ENCODE measurements around the gene LARGE1. TPM values are rescaled to one million over a fixed set of nuclear protein-coding genes. Genes with fewer than 3 reads are reported as not detected.

Gene LARGE1
- 13.9 and 14.6 TPM in 2 replicates for polyA plus RNA-seq (2014; cell fraction: cytosol; rRNA removed)
- polyA plus RNA-seq (2014; cell fraction: nucleus; rRNA removed) = 9.5 and 10.4 TPM in 2 replicates

DNA sequence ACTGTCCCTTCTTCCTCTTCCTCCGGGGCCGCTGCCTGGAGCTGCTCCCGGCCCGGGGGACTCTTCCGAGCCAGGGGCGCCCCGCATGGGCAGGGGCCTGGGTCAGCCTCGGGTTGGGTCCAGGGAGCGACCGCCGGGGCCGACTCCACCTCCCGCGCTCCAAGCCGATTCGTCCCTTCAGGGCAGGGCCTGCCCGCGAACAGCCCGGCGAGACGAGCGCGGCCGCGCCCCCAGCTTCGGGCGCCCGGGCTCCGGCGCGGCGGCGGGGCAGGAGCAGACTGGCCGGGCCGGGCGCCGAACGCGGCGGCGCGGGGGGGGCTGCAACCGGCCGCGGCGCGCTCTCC lies at the start of gene LARGE1:
LARGE1 (minus strand) TSS at position 280 of the 344 bp plus-strand sequence.
- DNase-seq (ENCODE audit: low spot score) = no peak

DNA sequence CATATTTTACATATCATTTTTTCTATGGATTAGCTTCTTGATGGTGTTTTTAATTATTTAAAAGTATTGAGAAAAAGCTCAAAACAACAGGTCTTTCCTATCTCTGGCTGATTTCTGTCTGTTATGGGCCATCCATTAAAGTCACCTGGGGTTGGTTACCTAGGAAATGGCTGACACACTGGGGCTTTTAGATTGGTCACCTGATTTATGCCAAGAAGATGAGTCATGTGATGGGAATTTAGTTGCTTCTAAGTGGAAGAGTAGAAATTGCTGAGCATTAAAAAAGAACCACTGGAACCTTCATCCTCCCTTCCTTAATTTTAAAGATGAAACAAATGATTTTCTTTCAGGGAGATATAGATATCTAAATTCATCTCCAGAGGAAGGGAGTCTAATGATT lies 48.8 kb upstream of the LARGE1 start:
- DNase-seq (ENCODE audit: low spot score) = no peak

DNA sequence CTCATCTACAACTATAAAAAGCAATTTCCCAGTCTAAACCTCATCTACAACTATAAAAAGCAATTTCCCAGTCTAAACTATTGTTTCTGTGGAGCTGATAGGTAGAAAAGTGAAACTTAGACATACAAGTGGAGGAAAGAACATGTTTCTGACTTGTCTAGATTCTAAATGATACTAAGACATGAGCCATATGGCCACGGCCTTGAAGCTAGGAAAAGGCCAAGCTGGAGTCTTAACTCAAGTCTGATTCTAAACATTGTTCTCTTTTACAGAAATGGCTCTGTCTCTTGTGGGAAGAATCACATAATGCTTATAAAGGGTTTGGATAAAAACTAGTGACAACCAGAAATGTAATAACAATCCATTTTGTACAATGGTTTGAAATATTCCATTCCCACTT lies 43.8 kb upstream of the LARGE1 start:
- DNase-seq (ENCODE audit: low spot score) = no peak

DNA sequence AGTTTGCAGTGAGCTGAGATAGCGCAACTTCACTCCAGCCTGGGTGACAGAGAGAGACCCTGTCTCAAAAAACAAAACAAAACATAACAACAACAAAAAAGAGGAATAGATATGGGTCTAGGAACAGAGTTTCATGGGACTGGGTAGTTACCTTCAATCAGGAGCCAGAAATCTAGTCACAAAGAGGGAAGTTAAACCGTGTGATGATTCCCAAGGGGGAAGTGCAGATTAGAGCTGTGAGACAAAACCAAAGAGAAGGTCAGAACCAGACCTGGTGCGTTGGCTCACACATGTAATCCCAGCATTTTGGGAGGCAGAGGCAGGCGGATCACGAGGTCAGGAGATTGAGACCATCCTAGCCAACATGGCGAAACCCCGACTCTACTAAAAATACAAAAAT lies 42.1 kb upstream of the LARGE1 start:
- DNase-seq (ENCODE audit: low spot score) = no peak

DNA sequence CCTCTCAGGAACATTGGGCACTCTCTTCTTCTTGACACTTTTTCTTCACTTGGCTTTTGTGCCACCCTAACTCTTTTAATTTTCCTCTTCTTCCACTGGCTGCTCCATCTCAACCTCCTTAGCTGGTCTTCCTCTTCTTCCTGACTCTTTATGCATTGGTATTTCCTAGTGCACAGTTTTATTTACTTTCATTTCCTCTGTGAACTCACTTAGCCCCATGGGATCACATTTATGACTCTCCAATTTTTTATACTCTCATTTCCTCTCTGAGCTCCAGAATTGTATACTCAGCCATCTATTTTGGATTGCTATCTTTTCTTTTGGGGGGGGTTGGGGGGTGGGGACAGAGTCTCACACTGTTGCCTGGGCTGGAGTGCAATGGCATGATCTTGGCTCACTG lies 38.5 kb upstream of the LARGE1 start:
- no peak for DNase-seq (ENCODE audit: low spot score)

DNA sequence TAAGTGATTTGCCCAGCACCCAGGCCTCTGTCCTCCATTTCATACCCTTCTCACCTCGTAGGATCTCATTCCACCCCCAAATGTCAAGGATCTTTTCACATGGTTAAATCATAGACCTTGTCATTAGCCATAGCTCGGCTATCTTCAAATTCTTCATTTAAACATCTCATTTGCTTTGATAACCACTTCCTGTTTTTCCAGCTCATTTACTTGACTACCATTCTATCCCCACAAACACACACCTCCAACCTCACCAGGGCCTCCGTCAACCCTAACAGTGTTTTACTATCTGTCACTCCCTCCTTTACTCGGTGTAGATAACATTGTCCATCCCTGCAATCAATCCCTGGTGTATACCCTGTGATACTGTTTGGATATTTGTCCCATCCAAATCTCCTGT lies 36.8 kb upstream of the LARGE1 start:
- no peak for DNase-seq (ENCODE audit: low spot score)

DNA sequence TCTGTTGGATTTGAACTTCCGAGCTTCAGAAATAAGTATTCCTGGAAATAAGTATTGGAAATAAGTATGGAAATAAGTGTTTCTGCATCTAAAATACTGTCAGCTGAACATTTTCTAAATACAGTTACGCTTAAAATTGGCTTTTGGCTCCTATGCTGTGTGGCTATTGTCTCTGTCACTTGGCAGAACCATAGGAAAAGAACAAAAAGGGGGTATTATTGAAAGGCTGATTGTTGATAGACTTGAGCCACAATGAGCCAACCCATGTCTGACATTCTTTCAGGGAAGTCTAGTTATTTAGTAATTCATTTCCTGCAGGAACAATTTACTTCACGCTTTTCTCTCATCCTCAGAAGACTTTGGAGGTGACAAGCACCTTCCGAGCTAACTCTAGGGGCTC lies 32.5 kb upstream of the LARGE1 start:
- no peak for DNase-seq (ENCODE audit: low spot score)

DNA sequence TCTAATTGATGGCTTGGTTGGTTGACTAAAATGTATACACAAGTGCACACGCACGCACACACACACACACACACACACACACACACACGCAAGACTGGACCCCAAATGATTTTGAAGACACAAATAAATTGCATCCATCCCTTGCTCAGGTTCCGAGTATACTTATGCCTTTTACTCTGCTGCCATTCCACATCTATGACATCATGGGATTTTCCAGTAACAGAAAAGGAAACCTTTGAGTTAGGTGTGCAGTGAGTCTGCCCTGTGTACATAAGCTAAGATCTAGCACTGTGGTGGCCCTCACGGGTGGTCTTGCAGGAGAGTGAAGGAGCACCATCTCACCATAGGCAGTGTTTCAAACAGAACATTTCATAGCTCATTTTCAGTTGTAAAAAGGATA lies 20.5 kb upstream of the LARGE1 start:
- no peak for DNase-seq (ENCODE audit: low spot score)

DNA sequence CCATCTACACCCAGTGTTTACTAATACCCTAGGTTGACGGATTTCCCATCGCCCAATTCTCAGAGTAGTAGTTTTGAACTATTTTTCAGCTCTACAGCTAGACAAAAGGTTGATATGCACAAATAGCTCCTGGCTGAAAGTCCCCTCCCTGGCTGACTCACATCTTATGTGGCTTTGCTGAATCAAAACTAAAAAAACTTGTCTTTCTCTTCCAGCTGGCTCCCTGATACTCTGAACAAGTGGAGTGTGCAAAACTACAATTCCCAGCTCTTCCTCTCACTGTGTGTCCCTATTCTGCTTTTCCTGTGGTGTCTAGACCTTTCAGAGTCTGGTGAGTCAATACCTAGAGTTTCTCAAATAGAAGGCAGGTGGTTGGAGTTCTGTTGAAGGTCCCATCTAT lies 12.7 kb upstream of the LARGE1 start:
- no peak for DNase-seq (ENCODE audit: low spot score)

DNA sequence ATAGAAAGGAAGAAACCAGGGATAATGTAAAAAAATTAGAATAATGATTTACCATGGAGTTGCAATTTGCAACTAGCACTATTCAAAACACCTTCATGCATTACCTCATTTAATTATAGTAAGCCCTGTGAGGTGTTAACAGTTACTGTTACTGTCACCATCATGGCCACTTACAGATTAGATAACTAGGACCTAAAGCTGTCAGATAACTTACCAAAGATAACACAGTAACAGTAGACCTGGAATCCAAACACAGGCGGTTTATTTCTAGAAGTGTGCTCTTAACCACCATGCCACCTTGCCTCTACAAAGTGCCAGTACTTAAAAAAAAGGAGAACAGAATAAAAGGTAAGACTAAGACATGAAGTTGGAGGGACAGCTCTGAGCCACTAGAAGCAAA lies 11.1 kb upstream of the LARGE1 start:
- DNase-seq (ENCODE audit: low spot score) = no peak

DNA sequence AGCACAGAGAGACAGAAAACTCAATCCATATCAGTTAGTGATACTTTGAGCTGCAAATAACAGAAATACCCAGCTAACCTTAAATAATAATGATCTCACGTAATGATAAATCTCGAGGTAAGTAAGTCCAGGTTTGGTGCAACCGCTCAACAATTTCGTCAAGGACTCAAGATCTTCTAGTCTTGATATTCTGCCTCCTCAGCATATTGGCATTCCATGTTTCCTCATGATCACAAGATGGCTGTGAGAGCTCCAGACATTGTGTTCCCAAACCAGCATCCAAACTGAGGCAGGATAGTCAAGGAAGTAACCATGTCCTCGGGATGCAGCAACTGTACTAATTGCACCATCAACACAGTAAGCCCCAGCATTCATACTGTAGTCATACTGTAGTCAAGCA lies 7.5 kb upstream of the LARGE1 start:
- no peak for DNase-seq (ENCODE audit: low spot score)

DNA sequence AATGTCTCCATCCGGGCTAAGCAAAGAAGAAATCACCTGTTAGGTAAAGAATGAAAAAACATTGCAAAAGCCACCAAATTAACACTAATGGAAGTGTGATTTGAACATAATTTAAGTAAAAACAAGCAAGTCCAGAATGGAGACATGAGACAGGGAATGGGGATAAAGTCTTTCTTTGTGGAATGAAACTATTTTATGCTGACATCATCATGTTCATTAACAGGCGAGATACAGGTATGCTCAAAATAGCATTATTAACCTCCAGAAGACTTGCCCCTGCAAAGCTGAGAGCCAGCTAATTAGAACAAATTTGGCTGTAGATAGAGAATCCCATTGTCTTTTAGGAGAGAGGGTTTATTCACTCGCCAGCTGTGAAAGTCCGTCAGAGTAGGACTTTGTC lies 4.9 kb upstream of the LARGE1 start:
- DNase-seq (ENCODE audit: low spot score) = no peak

DNA sequence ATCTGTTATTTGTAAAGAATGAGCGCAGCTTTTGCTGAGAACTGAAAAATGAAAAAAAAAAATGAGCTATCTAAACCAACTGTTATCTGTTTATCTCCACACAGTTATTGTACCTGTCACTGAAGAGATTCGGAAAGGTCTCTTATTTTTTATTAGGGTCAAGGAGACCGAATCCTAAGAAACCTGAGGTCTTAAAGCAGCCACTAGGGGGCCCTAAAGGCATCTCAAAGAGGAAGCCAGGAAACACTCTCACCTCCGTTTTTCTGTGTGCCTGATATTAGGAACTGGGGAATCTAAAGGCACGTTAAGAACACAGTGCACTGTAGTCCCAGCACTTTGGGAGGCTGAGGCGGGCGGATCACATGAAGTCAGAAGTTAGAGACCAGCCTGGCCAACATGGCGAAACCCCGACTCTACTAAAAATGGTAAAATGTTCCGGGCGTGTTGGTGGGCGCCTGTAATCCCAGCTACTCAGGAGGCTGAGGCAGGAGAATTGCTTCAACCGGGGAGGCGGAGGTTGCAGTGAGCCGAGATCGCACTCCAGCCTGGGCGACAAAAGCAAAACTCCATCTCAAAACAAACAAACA lies 3.5 kb upstream of the LARGE1 start:
- peak; percentile 83 for DNase-seq (ENCODE audit: low spot score)

DNA sequence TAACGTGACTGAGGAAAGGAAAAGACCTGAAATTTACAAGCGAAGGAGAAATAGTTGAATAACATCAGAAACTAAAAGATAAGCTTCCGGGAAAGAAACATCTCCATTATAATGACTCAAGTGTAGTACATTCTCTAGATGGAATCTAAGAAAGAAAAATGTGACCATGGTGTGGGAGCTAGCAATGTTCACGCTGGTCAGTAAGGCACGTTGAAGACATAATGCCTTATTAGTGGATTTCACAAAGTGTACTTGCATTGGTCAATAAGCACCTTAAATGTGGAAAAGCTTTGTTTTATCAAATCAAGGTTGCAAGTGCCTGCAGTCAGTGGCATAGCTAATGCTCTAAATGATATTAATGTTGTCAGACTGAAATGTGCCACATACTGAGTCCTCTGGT lies 2.8 kb upstream of the LARGE1 start:
- DNase-seq (ENCODE audit: low spot score) = no peak

DNA sequence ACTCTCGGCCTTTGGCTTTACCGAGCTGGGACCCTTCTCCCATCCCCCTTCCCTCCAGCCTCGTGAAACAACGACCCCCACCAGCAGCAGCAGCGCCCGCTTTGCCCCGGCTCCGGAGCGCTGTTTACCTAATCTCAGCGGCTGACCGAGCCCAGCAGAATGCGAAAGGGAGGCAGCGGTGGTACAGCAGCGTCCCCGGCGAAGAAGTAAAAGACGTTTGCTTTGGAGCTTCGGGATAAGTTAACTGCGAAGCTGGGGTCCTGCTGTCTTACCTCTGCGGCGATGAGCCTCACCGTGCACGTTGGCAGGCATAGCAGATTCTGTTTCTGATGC lies 2.0 kb upstream of the LARGE1 start:
- DNase-seq (ENCODE audit: low spot score) = peak; percentile 69

DNA sequence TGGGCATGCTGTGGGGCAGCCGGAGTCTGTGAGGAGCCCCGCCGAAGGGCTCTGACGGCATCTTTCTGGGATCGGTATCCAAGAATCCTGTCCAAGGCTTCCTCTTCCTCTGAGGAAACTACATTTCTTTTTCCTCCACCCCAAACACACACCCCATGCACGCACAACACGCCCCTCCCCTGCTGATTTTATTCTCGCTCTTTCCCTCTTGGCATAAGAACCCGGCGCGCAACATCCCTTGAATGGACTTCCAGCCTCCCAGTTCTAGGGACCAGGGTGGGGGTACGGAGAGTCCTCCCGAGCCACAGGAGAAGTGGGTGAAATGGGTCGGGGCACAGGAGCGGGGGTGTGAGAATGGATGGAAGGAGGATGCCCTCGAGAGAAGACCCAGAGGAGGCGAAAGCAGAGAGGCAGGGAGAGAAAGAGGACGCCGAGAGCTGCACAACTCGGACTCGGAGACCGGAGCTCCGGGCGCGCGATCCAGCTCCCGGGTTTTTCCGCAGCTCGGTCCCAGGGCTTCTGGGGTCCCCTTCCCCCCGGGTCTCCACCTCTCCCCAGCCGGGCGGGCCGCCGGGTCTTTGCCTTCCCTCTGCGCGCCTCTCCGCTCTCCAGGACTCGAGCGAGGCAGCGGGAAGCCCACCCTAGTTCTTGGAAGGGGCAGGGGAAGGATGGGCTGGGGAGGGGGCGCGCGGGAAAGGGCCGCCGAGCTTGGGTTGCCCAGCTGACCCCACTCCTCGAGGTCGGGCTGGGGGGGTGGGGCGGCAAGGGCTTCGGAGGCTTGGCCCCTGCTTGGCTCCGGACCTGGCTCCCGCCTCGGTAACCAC lies 1.5 kb upstream of the LARGE1 start:
- peak; percentile 85 for DNase-seq (ENCODE audit: low spot score)

DNA sequence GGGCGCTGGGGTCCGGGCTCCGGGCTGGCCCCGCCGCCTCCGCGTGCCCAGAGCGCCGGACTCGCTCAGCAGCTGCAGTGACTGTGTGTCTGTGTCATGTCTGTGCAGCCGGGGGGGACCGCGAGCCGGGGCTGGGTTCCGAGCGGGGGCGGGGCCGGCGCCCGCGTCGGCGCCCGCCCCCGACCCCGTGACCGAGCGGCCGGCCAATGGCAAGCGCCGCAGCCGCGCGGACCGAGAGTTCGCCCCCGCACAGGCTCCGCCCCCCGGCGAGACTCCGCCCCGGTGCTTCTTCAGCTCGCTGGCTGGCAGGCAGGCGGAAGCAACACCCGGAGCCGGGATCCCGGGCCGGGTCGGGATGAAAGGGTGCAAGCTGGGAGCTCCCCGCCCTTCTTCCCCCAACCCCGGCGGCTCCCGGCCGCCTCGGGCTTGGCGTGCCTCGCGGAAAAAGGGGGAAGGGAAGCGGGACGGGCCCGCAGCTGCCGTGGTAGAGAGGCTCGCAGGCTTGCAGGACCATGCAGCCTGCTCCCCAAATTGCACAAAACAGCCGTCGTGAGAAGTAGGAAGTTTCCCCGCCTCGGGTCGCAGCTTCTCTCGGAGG lies 750 bp upstream of the LARGE1 start:
- DNase-seq (ENCODE audit: low spot score) = peak; percentile 95

DNA sequence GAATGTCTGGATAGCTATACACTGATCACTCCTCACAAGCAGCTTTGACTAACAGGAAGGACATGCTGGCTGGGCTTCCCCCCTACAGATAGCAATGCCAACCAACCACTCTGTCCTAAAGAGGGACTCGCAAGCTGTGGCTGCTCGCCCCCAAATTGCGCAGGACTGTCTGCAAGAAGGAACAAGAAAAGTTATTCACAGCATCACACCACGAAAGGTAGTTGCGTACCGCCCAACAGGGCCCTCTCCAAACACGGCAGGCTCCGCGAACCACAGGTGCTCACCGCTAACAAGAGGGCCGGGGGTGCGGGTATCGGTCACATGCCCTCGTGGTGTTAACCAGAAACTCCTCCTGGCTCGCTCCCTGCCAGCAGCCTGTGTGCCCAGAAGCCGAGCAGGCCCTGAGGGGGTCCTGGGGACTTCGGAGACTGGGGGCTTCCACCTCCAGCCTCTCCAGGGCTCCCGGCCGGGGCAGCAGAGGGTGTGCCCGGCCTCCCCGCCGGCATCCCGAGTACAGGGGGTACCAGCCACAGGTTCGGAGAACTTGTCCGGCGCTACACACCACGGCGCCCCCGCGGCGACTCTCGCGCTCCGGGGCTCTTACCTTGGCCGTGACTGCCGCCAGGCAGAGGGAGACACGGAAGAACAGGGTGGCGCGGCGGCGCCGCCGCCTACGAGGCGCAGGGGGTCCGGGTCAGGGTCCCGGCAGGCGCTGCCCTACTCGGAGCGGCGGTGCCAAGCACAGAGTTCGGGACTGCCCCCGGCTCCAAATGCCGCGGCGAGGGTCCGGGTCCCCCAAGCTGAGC lies 682 bp downstream of the LARGE1 start:
- DNase-seq (ENCODE audit: low spot score) = peak; percentile 27

DNA sequence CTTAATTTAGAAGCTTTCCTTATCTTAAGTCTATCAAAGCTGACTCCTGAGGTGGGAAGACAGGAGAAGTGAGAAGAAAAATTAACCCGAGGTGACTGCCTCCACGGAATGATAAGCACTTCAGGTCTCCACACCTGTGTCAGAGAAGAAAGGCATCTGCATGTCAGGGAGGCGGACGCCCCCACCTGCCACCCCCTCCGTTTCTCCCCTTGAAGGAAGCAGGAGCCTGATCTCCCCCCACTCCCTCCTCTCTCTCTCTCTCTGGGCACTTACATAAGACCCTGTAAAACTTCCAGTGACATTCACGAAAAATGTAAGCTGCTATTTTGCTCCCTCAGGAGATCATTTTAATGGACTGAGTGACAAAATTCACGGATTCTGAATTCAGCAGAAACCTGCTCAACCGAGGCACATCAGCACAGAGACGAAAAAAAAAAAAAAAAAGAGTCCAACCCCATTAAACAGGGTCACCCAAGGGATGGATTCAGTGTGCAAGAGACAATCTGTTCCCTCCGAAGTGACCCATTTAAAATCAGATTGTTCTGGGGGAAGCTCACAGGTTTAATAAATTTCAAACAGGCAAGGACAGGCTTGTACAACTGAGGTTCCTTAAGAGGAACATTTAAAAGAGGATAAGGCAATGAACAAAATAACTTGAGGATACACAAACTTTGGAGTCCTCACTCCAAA lies 1.5 kb downstream of the LARGE1 start:
- DNase-seq (ENCODE audit: low spot score) = no peak

DNA sequence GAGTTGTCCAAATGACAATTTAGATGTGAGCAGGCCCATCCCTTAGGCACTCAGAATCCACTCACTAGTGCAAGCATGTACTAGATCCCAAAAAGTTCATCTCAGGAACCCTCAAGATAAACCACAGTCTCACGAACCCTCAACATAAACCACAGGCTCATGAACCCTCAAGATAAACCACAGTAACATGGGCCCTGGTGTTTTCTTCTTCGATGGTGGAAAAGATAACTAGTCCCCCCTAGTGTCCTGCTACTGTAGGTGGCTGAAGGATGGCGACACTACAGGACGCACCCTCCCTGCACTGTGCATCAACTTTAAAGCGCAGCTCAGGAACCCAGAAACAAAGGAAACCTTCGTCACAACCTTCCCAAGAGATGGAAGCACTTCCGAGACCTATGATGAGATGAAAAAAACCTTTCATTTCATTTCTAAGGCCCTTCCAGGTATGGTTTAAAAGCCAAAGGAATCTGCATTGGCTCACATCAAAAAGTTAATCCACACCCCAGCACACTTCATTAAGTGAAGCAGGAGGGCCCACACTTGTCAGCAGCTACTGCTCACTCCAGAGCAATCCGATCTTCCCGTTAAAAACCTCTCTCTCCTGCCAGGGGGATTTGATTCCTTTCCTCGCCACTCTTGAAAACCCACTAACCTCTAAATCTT lies 2.4 kb downstream of the LARGE1 start:
- DNase-seq (ENCODE audit: low spot score) = peak; percentile 52

DNA sequence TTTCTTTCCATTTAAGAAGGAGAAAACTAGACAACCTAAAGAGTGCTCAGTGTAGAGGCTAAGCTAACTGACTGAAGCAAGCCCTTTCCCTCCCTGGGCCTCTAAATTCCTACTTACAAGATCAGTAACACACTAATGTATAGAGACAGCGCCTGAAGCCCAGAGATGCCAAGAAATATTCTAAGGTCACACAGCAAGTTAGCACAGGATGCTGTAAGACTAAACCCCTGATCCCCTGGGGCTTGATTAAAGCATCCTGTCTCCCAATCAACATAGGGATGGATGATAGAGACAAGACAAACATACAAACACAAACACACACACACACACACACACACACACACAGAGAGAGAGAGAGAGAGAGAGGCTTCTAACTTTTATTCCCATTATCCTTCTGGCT lies 5.6 kb downstream of the LARGE1 start:
- DNase-seq (ENCODE audit: low spot score) = no peak
